ENCODE data around the gene ESPN.

The ESPN gene

GRCh38 chr1:6507037-6507428 is 82.5 kb downstream of the ESPN start:
- FAIRE-seq, result no peak

GRCh38 chr1:6507461-6507911 is 82.9 kb downstream of the ESPN start:
- DNase-seq (ENCODE audit: insufficient read length, low spot score) (no peak), FAIRE-seq (no peak)

More at GRCh38 chr1:6507037-6507428, 82.5 kb downstream of the ESPN start:
- DNase-seq (ENCODE audit: insufficient read length, low spot score), result no peak

GRCh38 chr1:6508154-6508815 is 83.7 kb downstream of the ESPN start:
- FAIRE-seq (no peak), DNase-seq (ENCODE audit: insufficient read length, low spot score) (no peak)

GRCh38 chr1:6508816-6509189 is 84.2 kb downstream of the ESPN start:
- no peak for DNase-seq (ENCODE audit: insufficient read length, low spot score)
- FAIRE-seq, result no peak

- FAIRE-seq (no peak), DNase-seq (ENCODE audit: insufficient read length, low spot score) (no peak)
Observed at GRCh38 chr1:6509220-6509918, 84.8 kb downstream of the ESPN start.

GRCh38 chr1:6509919-6510291 is 85.3 kb downstream of the ESPN start:
- DNase-seq (ENCODE audit: insufficient read length, low spot score) (no peak), FAIRE-seq (no peak)

- FAIRE-seq, result no peak
- no peak for DNase-seq (ENCODE audit: insufficient read length, low spot score)
Observed at GRCh38 chr1:6510493-6510892, 85.9 kb downstream of the ESPN start.
